GM18520 (cell line): ENCODE data around the gene SAP130.
A peak's percentile ranks its signal among the peaks of the same experiment; 100 is the strongest.

Source experiments
- ATAC-seq: cut with Tn5 transposase; IDR thresholded peaks from one replicate; pipeline ENCODE4 v1.9.1; 2021; ENCODE audit not compliant: unreplicated experiment

Gene SAP130

DNA sequence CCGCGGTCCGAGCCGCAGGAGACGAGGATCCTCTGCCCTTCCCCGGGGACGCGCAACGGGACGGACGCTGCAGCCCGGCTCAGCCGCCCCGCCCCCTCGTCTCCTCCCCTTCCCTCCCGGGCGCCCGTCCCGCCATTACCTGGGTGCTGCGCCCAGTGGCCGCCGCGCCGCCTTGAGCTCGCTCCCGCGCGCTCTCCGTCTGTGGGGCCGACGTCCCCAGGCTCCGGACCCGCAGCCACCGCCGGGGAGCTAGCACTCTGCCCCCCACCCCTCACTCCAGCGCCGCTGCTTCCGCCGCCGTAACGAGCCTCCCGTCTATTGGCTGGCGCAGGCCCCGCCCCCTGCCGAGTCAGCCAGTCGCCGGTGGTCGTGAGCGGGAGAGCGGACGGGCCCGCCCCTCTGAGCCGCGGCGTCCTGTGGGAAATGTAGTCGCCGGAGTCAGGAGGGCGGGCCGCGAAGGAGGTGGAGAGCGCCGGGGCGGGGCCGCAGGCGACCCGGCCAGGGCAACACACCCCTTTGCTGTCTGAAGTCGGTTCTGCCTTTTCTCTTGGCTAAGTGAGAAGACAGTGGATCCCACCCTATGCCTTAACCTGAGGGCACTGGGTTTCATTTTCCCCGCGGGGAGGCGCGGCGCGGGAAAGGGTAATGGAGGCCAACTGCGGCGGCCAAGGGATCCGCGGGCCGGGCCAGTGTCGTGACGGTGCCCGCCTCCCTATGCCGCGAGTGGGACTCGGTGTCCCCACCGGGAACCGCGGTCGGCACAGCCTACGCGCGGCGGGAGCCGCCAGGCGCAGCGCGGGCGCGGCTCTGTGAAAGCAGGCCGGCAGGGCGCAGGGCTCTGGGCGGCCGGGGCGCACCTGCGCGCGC lies at the start of gene SAP130:
Gene SAP130, minus strand, starts transcription at position 259 of the 867 bp plus-strand sequence. CDS start 1,767 bp downstream, outside the sequence.
- peak; percentile 75 for ATAC-seq

DNA sequence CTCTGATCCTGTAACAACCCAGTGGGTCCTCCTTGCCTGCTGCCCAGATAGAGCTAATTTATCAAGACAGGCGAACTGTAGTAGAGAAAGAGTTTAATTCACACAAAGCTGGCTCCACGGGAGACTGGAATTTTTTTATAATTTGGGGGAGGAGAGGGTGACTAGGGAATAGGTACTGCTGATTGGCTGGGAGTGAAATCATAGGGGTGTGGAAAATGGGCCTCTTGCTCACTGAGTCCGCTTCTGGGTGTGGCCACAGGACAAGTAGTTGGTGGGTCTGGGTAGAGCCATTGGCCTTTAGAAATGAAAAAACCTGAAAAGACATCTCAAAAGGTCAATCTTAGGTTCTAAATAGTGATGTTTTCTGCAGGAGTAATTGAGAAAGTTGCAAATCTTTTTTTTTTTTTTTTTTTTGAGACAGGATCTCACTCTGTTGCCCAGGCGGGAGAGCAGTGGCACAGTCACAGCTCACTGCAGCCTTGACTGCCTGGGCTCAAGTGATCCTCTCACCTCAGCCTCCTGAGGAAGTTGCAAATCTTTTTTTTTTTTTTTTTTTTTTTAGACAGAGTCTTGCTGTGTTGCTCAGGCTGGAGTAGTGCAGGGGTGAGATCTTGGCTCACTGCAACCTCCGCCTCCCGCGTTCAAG lies 48.7 kb upstream of the SAP130 start:
- no peak for ATAC-seq

DNA sequence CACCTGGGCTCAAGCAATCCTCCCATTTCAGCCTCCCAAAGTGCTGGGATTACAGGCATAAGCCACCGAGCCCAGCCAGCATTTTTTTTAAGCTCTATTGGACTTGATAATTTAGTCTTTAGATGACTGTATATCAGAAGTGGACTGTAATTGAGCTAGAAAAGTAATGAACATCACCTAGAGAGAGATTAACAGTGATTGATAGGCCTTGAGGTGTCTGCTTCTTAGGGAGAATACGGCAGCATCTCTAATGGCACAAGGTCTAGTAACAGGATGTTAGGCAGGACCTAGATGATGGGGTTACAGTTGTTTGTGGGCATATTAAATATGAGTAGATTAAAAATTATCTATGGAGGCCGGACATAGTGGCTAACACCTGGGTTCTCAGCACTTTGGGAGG lies 45.4 kb upstream of the SAP130 start:
- ATAC-seq = no peak

DNA sequence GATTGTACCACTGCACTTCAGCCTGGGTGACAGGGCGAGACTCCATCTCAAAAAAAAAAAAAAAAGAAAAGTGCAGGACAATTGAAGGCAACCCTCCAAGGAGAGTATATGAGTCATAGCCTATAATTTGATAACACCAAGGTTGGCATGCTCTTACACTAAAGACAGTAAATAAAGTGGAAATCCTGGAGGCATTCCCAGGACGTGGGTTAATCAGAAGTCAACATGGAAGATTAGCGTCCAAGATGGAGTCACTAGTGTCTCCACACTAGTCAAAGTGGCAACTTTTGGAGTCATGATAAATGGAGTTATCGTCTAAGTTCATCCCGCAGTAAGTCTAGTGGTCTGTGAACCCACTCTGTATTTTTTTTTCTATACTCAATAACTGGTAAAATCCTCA lies 41.9 kb upstream of the SAP130 start:
- ATAC-seq = no peak

DNA sequence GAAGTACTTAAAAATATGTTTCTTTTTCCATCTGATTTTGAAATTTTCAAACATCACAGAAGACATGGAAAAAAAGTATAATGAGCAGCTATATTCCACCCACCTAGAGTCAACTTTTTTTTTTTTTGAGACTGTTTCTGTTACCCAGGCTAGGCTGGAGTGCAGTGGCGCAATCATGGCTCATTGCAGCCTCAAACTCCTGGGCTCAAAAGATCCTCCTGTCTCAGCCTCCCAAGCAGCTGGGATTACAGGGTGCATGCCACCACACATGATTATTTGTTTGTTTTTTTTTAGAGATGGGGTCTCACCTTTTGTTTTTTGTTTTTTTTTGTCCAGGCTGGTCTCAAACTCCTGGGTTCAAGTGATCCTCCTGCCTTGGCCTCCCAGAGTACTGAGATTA lies 36.5 kb upstream of the SAP130 start:
- no peak for ATAC-seq

DNA sequence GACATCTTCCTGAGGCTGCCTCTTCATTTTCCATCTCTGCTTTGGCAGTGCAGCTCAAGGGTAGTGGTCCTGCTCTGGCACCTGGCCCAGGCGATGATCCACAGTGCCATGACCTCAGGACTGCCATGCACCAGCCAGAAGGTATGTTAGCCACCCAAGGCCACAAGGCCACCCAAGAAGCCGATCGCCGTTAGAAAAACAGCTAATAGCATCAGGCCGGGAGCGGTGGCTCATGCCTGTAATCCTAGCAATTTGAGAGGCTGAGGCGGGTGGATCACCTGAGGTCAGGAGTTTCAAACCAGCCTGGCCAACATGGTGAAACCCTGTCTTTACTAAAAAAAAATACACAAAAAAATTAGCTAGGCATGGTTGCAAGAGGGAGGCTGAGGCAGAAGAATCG lies 34.7 kb upstream of the SAP130 start:
- no peak for ATAC-seq

DNA sequence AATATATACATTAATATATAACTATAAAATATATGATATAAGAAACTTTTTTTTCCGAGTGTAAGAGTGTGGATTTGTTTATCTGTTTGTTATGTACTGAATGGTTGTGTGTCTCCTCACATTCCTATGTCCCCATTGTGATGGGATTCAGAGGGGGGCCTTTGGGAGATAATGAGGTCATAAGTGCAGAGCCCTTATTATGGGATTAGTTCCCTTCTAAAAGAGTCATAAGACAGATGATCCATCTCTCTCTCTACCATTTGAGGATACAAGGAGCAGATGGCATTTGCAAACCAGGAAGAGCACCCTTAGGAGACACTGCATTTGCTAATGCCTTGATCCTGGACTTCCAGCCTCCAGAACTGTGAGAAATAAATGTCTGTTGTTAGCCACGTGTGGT lies 30.3 kb upstream of the SAP130 start:
- ATAC-seq = no peak

DNA sequence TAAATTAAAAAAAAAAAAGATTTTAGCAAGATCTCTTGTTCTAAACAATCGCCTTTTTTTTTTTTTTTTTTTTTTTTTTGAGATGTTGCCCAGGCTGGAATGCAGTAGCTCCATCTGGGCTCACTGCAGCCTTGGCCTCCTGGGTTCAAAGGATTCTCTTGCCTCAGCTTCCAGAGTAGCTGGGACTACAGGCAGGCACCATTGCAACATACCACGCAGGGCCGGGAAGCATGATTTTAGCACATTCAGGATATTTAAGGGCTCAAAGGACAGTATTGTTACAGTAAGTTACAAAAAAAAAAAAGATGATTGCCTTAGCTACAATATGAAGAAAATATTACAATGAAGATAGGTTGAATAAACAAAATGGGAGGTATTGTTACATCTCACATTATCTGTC lies 29.5 kb upstream of the SAP130 start:
- no peak for ATAC-seq

DNA sequence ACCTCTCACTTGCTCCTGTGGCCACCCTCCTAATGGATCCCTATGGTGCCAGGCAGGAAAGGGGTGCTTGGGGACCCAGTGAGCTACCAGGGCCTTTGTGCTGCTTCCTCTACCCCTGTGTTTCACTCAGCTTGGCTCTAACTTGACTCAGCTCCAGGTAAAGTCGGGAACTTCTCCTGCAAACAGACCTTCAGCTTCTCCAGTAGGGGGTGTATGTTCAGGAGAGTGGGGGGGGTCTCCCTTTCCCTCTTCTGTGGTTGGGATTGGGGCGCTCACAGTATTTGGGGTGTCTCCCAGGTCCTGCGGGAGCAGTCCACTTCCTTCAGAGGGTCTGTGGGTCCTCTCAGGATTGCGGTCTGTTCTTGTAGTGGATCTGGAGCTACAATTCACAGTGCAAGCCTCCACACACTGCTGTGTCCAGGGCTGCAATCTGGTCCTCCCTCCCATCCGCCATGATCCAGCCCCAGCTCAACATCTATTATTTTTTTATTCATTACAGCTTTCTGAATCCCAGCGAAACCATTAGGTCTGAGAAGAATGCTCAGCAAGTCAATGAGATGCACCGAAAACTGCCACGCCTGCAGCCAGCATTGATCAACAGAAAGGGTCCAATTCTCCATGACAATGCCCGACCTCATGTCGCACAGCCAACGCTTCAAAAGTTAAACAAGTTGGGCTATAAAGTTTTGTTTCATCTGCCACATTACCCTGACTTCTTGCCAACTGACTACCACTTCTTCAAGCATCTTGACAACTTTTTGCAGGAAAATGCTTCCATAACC lies 26.4 kb upstream of the SAP130 start:
- no peak for ATAC-seq

DNA sequence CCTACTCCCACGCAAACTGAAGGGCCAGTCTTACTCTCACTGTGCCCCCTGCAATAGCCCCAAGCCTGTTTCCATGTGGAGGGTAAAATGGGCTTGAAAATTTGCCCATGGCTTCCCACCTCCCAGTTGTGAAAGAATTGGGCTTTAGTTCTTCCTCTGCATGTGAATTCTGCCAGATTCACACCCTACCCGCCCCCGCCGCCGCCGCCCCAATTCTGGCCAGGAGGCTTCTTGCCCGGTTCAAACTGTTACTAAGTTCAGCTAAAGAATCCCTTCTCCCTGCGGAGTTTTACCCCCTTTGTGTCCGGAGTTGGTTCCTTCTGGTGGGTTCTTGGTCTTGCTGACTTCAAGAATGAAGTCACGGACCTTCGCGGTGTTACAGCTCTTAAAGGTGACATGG lies 25.5 kb upstream of the SAP130 start:
- no peak for ATAC-seq

DNA sequence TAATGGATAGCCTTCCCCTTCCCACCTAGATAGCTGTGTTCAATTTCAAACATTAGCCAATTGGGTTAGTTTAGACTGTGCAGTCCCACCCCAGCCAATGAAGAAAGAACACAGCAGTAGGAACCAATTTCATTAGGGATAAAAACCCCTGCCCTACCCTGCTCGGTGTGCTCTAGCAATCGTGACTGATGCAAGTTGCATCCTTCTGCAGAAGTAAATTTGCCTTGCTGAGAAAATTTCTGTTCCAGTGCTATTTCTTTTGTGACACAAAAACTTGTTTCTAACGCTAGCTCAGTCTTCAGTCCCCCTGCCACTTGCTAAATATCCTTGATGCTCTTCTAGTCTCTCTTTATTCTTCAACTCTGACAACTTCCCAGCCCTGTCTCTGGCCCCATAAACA lies 15.2 kb upstream of the SAP130 start:
- no peak for ATAC-seq

DNA sequence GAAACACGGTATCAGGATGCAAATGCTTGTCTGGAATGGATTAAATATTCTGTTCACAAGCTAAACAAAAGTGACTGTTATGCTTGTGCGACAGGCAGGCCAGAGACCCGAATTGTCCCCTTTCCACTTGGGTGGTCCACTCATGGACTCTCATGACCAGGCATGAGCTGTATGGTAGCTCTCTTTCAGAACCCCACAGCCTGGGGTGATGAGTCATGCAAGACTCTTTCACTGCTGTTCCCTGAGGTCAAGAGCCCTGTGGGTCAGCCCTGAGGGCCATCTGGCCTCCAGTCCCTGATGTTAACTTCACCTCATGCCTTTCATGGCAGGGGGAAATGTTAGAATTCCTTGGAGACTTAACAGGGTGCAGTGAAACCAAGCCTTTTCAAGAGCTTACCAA lies 13.7 kb upstream of the SAP130 start:
- no peak for ATAC-seq

DNA sequence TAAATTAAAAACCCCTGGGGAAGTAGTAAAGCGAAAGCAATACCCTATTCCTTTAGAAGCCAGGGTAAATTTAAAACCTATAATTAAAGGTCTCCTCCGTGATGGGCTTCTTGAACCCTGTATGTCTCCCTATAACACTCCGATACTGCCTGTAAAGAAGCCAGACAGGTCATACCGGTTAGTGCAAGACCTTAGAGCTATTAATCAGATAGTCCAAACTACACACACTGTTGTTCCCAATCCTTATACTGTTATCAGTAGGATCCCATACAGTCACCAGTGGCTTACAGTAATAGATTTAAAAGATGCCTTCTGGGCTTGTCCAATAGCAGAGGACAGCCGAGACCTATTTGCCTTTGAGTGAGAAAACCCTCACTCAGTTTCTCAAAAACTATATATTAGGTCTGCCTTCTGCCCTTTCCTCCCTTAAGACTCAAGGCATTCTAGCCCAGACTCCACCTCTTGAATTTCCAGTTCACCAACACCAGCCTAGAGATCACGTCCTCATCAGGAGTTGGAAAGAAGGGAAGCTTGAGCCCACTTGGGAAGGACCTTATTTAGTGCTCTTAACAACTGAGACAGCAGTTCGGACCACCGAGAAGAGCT lies 12.4 kb upstream of the SAP130 start:
- ATAC-seq = no peak

DNA sequence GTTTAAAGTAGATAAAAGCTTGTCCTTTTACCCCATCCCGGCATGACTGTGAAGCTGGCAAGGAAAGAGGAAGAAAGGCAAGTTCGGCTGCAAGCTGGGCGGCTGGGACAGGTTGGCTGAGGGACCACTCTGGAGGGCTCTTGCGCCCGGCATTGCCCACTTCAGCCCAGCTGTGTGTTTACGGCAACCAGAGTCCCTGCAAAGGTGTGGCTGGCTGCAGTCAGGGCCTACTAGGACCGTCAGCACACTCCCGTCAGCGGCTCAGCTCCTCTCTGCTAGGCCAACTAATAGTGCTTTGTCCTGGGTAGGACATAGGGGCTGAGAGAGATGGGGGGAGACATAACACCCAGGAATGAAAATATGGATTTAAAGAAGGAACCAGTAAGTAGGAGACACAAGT lies 11.7 kb upstream of the SAP130 start:
- no peak for ATAC-seq

DNA sequence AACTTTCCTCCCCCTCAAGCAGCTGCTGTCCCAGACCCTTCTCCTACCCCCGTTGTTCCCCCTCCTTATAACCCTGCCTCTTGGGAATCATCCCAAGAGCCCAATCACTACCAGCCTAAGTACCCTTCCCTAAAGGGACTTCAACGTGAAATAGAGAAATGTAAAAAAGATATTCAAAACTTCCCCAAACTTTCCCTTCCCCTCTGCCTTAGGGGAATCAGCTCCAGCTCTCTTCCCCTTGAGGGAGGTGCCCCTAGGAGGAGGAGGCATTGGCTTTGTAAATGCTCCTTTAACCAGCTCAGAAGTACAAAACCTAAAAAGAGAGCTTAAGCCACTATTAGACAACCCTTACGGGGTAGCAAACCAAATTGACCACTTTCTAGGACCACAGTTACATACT lies 10.6 kb upstream of the SAP130 start:
- no peak for ATAC-seq

DNA sequence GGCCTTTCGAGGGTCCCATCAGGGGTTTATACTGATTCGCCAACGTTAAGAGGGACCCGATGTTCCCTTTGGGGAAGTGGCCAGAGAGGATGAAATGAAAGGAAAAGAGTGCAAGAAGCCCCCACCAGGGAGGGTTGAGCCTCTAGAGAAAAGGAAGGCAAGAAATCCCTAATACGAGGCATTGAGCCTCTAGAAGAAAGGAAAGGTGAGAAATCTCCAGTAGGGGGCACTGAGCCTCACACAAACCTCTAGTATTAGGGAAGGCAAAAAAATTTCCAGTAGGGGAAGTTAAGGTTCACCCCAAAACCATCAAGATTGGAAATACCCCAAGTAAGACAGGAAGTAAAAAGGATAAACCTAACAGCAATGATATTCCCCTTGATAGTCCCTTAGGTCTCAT lies 9.8 kb upstream of the SAP130 start:
- ATAC-seq = no peak

DNA sequence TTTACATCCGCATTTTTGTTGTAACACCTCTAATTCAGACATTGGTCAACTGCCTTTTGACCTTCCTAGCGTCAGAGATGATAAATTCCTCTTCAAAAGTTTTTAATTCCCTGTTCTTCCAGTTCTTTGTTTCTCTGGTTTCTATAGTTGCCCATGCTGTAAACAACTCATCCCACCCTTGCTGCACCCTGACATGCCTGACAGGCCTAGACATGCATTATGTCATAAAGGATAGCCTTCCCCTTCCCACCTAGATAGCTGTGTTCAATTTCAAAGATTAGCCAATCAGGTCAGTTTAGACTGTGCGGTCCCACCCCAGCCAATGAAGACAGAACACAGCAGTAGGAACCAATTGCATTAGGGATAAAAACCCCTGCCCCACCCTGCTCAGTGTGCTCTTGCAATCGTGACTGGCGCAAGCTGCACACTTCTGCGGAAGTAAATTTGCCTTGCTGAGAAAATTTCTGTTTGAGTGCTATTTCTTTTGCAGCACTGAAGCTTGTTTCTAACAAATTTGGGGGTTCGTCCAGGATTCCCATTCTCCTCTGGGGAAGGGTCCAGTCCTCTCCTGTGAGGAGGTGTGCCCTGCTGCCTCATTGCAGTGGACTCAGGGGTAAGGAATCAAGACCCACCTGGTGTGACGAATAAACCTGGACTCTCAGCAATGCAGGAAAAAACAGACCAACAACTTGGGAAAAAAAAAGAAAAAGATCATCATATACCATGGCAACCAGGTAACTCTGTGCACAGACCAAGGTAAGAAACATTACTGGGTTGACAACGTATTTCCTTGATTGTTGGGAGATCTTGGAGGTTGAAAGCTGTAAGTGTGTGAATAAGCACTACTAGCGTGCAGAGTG lies 9.1 kb upstream of the SAP130 start:
- no peak for ATAC-seq

DNA sequence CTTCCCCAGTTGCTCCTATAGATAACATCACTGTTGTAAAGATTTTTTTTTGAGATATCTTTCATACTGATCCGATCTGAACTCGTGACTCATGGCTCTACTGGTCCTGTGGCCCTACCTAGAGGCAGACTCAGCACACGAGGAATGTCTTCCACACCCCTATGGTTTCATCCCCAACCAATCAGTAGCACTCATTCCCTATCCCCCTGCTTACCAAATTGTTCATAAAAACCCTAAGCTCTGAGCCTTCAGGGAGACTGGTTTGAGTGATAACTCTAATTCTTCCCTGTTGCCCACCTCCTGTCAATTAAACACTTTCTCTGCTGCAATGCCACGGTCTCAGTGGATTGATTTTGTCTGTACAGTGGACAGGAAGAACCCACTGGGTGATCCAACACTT lies 4.2 kb upstream of the SAP130 start:
- ATAC-seq = no peak

DNA sequence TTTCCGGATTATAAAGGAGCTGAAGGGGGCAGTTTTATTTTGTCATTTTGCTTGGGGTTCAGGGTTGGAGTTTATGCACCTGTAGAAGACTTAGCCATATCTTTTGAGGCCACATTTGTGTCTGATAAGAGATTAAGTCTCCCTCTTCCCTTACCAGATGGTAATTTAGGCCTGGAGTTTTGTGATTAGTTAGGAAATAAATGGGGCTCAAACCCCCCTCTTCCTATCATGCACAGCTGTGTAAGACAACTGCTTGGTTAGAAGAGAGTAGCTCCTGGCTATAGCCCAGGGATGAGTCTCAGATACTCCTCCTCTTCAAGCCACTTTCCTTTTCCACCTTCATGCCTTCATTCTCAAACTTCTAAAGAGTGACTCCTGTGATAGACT lies 802 bp upstream of the SAP130 start:
- no peak for ATAC-seq

DNA sequence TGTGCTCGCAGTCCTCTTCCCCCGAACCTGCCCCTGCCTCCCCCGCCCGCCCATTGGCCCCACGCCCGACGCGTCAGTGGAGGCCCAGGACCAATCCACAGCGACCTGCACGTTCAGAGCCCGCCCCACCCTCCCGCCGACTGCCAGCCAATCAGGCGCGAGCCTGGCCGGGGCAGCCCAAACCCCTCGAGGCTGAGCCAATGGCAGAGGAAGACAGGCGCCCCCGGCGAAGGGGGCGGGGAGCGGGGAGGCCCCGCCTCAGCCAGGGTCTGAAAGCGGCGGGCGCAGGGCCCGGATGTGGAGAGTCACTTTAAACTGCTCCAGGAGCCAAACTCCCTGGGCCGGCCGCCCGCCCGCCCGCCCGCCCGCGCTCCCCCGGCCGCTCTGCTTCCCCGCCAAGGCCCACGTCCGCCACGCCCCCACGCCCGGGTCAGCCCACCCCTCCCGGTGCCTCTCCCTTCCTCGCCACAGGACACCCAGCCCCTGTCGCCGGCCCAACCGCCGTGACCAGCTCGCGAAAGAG lies 520 bp downstream of the SAP130 start:
- ATAC-seq = peak; percentile 66
